Breast epithelium (tissue), 3 donors: ENCODE data around the gene ENOX1.

Experiments used
- POLR2AphosphoS5 ChIP-seq, 3 donors: sonication (generic); formaldehyde crosslinking; IDR thresholded peaks; one replicate each; pipeline ENCODE4 v1.6.1; 2017; ENCODE audit warnings: antibody characterized with exemption in 3 of 3
- TF ChIP-seq, protein P1 (sequence below), 3 donors: fragments of 450-650 bp; IDR thresholded peaks; one replicate each; pipeline ENCODE4 v1.5.1; 2016 to 2017; ENCODE audit warnings: antibody characterized with exemption in 3 of 3, mild to moderate bottlenecking in 3 of 3, moderate library complexity in 3 of 3

DNA sequence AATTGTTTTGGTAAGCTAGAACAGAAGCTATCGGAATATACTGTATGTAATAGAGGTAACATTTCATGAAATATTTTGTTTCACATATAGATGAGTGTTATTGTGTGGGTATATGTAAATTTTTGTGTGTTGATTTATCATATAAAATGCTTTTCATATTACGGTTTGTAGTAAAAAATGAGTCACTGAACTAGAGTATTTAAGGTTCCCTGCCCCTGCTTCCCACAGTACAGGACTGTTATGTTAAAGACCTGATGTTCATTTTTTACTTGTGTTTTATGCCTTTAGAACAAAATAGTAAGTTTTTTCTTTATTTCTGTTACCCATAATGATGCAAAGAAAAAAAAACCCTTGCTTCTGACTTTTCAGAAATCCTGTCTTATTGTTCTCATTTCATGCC is 243.4 kb downstream of the ENOX1 start:
- TF ChIP-seq, protein P1, sequence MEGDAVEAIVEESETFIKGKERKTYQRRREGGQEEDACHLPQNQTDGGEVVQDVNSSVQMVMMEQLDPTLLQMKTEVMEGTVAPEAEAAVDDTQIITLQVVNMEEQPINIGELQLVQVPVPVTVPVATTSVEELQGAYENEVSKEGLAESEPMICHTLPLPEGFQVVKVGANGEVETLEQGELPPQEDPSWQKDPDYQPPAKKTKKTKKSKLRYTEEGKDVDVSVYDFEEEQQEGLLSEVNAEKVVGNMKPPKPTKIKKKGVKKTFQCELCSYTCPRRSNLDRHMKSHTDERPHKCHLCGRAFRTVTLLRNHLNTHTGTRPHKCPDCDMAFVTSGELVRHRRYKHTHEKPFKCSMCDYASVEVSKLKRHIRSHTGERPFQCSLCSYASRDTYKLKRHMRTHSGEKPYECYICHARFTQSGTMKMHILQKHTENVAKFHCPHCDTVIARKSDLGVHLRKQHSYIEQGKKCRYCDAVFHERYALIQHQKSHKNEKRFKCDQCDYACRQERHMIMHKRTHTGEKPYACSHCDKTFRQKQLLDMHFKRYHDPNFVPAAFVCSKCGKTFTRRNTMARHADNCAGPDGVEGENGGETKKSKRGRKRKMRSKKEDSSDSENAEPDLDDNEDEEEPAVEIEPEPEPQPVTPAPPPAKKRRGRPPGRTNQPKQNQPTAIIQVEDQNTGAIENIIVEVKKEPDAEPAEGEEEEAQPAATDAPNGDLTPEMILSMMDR (IDR thresholded peaks at IDR 0.05) = no peak
- TF ChIP-seq POLR2AphosphoS5 (IDR thresholded peaks at IDR 0.05) = no peak
